ENCODE measurements around the gene RTN4RL2.

Gene RTN4RL2

GRCh38 chr11:57463671-57464538 lies 3.6 kb downstream of the RTN4RL2 start:
- no peak for DNase-seq

GRCh38 chr11:57464539-57465181 lies 4.3 kb downstream of the RTN4RL2 start:
- no peak for DNase-seq

- no peak for DNase-seq
Observed at GRCh38 chr11:57466680-57467079, 6.4 kb downstream of the RTN4RL2 start.

GRCh38 chr11:57467508-57468157 lies 7.3 kb downstream of the RTN4RL2 start:
- DNase-seq, result no peak

GRCh38 chr11:57468276-57468675 lies 7.9 kb downstream of the RTN4RL2 start:
- DNase-seq, result no peak

- no peak for DNase-seq
Observed at GRCh38 chr11:57469268-57469667, 8.9 kb downstream of the RTN4RL2 start.

- no peak for DNase-seq
Observed at GRCh38 chr11:57471496-57471895, 11.2 kb downstream of the RTN4RL2 start.

- no peak for DNase-seq
Observed at GRCh38 chr11:57473285-57473841, 13.0 kb downstream of the RTN4RL2 start.

GRCh38 chr11:57474017-57474802 lies 13.9 kb downstream of the RTN4RL2 start:
- DNase-seq, result no peak

- DNase-seq, result no peak
Observed at GRCh38 chr11:57474803-57475115, 14.4 kb downstream of the RTN4RL2 start.

GRCh38 chr11:57475191-57475590 lies 14.9 kb downstream of the RTN4RL2 start:
- DNase-seq, result no peak

- no peak for DNase-seq
Observed at GRCh38 chr11:57475671-57476046, 15.3 kb downstream of the RTN4RL2 start.

- DNase-seq, result no peak
Observed at GRCh38 chr11:57476047-57476756, 15.9 kb downstream of the RTN4RL2 start.

GRCh38 chr11:57476757-57477506 lies 16.6 kb downstream of the RTN4RL2 start:
- no peak for DNase-seq

GRCh38 chr11:57477507-57478189 lies 17.3 kb downstream of the RTN4RL2 start:
- no peak for DNase-seq

GRCh38 chr11:57479021-57479663 lies 18.8 kb downstream of the RTN4RL2 start:
- no peak for DNase-seq

- no peak for DNase-seq
Observed at GRCh38 chr11:57479911-57480310, 19.6 kb downstream of the RTN4RL2 start.

GRCh38 chr11:57480409-57481137 lies 20.2 kb downstream of the RTN4RL2 start:
- DNase-seq, result peak; percentile 23 to 62 (median 32)

GRCh38 chr11:57481315-57481714 lies 21.0 kb downstream of the RTN4RL2 start:
- DNase-seq, result no peak
